ENCODE results near the gene EIF1. TPM values are rescaled to one million over a fixed set of nuclear protein-coding genes. Genes with fewer than 3 reads are reported as not detected.
"Not testable (repeated sequence)": the region's sequence is repeated elsewhere in the genome, so short reads cannot be mapped to it uniquely, and the experiment has no call there.

The EIF1 gene
- total RNA-seq, 2 donors from 2014 or later, result 526 to 573 TPM

DNA sequence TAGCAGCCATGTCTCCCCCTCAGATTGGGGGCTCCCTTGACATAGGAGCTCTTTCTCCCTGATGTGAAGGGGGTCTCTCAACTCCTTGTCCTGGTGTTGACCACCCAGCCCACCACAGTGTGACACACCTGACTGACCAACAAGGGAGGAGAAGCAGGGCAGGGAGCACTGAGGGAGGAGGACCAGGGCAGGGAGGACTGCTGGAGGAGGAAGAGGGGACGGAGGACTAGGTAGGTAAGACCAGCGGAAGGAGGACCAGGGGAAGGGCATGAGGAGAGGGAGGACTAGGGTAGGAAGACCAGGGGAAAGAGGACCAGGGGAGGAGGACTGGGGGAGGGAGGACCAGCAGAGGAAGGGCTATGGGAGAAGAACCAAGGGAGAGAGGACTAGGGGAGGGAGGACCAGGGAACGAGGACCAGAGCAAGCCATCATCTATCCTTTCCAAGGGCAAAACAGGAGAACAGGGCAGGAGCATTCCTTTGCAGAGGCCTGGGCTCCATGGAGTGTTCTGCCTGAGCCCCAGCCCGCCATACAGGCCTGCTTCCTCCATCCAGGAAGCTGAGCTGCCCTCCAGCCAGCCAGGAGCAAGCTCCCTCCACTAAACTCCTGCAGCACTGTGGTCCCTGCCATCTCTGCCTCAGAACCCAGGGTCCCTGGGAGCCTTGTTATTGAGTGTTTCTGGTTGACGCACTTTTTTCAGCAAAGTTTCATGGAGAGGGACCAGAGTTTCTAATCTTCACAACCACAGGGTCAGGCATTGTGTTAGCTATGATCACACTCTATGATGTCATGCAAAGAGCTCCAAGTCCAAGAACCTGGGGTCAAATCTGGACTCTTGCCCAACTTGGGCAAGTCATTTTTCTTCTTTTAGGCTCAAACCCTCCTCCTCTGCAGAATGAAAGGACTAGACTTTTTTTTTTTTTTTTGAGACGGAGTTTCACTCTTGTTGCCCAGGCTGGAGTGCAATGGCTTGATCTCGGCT lies 48.9 kb upstream of the EIF1 start:
- no peaks in the 10 kb centered on the region for H3K27me3 ChIP-seq (ENCODE audit: control insufficient read depth, insufficient read depth, low read length, poor library complexity, severe bottlenecking)
- Mint-ChIP-seq H3K36me3 (ENCODE audit: low read depth) (no peaks in the 10 kb centered on the region), H3K4me1 (peaks cover 10% of the 10 kb centered on the region), H3K4me3 (no peak overlapping the region), H3K27me3 (ENCODE audit: insufficient read depth) (peaks cover 4% of the 10 kb centered on the region), H3K9me3 (no peaks in the 10 kb centered on the region), H3K27ac (no peak overlapping the region)
- no peaks in the 10 kb centered on the region for H3K36me3 ChIP-seq (ENCODE audit: control insufficient read depth, insufficient read depth, low read length)
- H3K4me1 ChIP-seq (ENCODE audit: control insufficient read depth, insufficient read depth, low read length), result no peaks in the 10 kb centered on the region
- 89 to 100% methylated on average over 2 to 7 of the region's 7 CpGs for WGBS, 2 experiments (ENCODE audit: insufficient coverage in 1 of 2, insufficient read length in 1 of 2)
- DNase-seq, result no peak
- no peak overlapping the region for H3K27ac ChIP-seq (ENCODE audit: low read depth, low read length)
- H3K9me3 ChIP-seq (ENCODE audit: control insufficient read depth, low read length), result no peaks in the 10 kb centered on the region
- H3K4me3 ChIP-seq (ENCODE audit: low read length), result no peak overlapping the region
- TF ChIP-seq CTCF (conservative IDR thresholded peaks at IDR 0.05), result no peak
- no peak overlapping the region for H3K9ac ChIP-seq (ENCODE audit: extremely low read depth, low read length, poor library complexity, severe bottlenecking)

DNA sequence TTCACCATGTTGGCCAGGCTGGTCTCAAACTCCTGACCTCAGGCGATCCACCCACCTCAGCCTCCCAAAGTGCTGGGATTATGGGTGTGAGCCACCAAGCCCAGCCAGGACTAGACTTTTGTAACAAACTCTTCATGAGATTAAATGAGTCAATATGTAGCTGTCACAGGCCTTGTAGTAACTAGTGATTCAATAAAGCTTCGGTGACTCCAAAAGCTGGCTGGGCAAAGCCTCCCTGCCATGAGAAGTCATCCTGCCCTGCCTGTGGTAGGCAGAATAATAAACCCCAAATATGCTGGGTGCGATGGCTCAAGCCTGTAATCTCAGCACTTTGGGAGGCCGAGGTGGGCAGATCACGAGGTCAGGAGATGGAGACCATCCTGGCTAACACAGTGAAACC lies 48.1 kb upstream of the EIF1 start:
- H3K9me3 Mint-ChIP-seq; H3K27ac ChIP-seq (ENCODE audit: low read depth, low read length); DNase-seq; H3K9ac ChIP-seq (ENCODE audit: extremely low read depth, low read length, poor library complexity, severe bottlenecking); H3K4me3 ChIP-seq (ENCODE audit: low read length); H3K9me3 ChIP-seq (ENCODE audit: control insufficient read depth, low read length); H3K27me3 ChIP-seq (ENCODE audit: control insufficient read depth, insufficient read depth, low read length, poor library complexity, severe bottlenecking); H3K4me3 Mint-ChIP-seq; H3K36me3 ChIP-seq (ENCODE audit: control insufficient read depth, insufficient read depth, low read length); H3K4me1 Mint-ChIP-seq; H3K36me3 Mint-ChIP-seq (ENCODE audit: low read depth); H3K27me3 Mint-ChIP-seq (ENCODE audit: insufficient read depth); H3K4me1 ChIP-seq (ENCODE audit: control insufficient read depth, insufficient read depth, low read length); H3K27ac Mint-ChIP-seq: not testable (repeated sequence)
- 96% methylated on average over 3 to 5 of the region's 5 CpGs for WGBS, 2 experiments (ENCODE audit: insufficient coverage in 1 of 2, insufficient read length in 1 of 2)

- no peak for DNase-seq
- 88 to 94% methylated on average over 13 of the region's 13 CpGs for WGBS, 2 experiments (ENCODE audit: insufficient coverage in 1 of 2, insufficient read length in 1 of 2)
These were observed 46.2 kb upstream of the EIF1 start for GRCh38 chr17:41642252-41643156.

More at GRCh38 chr17:41642252-41643156, 46.2 kb upstream of the EIF1 start:
- Histone ChIP-seq H3K4me1 (ENCODE audit: control insufficient read depth, insufficient read depth, low read length) (no peaks in the 10 kb centered on the region), H3K27ac (ENCODE audit: low read depth, low read length) (no peak overlapping the region), H3K4me3 (ENCODE audit: low read length) (no peak overlapping the region), H3K9ac (ENCODE audit: extremely low read depth, low read length, poor library complexity, severe bottlenecking) (no peak overlapping the region), H3K36me3 (ENCODE audit: control insufficient read depth, insufficient read depth, low read length) (no peaks in the 10 kb centered on the region), H3K9me3 (ENCODE audit: control insufficient read depth, low read length) (no peaks in the 10 kb centered on the region), H3K27me3 (ENCODE audit: control insufficient read depth, insufficient read depth, low read length, poor library complexity, severe bottlenecking) (no peaks in the 10 kb centered on the region)
- no peak overlapping the region for H3K27ac Mint-ChIP-seq
- H3K36me3 Mint-ChIP-seq (ENCODE audit: low read depth), result no peaks in the 10 kb centered on the region
- H3K9me3 Mint-ChIP-seq, result no peaks in the 10 kb centered on the region
- no peak for TF ChIP-seq CTCF (conservative IDR thresholded peaks at IDR 0.05)
- no peak overlapping the region for H3K4me3 Mint-ChIP-seq
- H3K27me3 Mint-ChIP-seq (ENCODE audit: insufficient read depth), result peaks cover 4% of the 10 kb centered on the region
- H3K4me1 Mint-ChIP-seq, result peaks cover 4% of the 10 kb centered on the region

Measured in endodermal cell (in vitro differentiated cells).